Measurements from ENCODE around the gene C5. TPM values are rescaled to one million over a fixed set of nuclear protein-coding genes. Genes with fewer than 3 reads are reported as not detected.

The C5 gene
- total and polyA plus RNA-seq, 2 donors (not counting 1 experiment from before 2014, with no cell fraction given) = 1.9 to 7.3 TPM

DNA sequence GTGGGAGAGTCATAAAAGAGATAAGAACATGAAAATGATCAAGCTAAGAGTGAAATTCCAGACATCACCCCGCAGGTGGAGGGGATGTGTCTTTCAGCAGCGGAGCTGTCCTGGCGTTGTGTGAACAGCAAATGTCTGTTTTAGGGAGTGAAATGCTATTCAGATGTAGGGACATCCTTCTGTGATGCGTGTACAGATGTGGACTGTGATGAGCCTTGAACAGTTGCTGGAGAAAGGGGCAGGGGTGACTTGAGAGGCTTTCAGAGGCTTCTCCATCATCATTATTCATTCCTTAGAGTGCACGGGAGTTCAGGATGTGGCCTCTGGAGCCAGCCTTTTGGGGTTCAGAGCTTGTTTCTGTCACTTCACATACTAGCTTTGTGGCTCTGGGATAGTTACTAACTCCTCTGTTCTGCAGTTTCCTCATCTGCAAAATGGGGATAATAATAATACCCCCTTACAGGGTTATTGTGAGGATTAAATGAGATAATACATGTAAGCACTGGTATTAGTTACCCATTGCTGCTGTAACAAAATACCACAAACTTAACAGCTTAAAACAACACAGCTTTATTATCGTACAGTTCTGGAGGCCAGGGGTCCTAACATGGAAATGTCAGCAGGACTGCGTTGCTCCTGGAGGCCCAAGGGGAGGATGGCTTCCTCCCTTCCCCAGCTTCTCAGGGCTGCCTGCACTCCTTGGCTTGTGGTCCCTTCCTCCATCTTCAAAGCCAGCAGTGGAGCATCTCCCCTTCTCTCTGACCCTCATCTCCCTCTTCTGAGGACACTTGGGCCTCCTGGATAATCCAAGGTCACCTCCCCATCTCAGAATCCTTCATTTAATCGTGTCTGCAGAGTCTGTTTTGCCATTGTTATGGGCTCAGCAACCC, 132.8 kb downstream of the C5 start:
- Histone ChIP-seq H3K4me2 (ENCODE audit: extremely low read depth, insufficient read depth, low read length) (no peak overlapping the region), H3K27ac (ENCODE audit: insufficient read depth, low read length) (no peak overlapping the region), H4K20me1 (ENCODE audit: control insufficient read depth, extremely low read depth, insufficient read depth, low read length) (no peaks in the 10 kb centered on the region), H3K4me1 (ENCODE audit: control insufficient read depth, extremely low read depth, insufficient read depth, low read length) (peaks cover 6% of the 10 kb centered on the region), H3K9me3 (ENCODE audit: control insufficient read depth, insufficient read depth, low read depth, low read length) (no peaks in the 10 kb centered on the region), H3K4me3 (replicated peaks in 1 of 4; ENCODE audit: control extremely low read depth in 1 of 4, insufficient read depth in 1 of 4, low read depth in 3 of 4, low read length in 4 of 4) (no peak overlapping the region), H2AFZ (ENCODE audit: low read length) (no peak overlapping the region), H3K9ac (ENCODE audit: insufficient read depth, low read length) (no peak overlapping the region), H3K27me3 (ENCODE audit: control insufficient read depth, insufficient read depth, low read length) (no peaks in the 10 kb centered on the region), H3K79me2 (ENCODE audit: control insufficient read depth, insufficient read depth, low read length) (no peaks in the 10 kb centered on the region), H3K36me3 (ENCODE audit: control insufficient read depth, insufficient read depth, low read length) (no peaks in the 10 kb centered on the region)
- no peak for TF ChIP-seq EZH2 (IDR thresholded peaks at IDR 0.05; ENCODE audit: low read length, missing control alignments)
- TF ChIP-seq, protein P1, sequence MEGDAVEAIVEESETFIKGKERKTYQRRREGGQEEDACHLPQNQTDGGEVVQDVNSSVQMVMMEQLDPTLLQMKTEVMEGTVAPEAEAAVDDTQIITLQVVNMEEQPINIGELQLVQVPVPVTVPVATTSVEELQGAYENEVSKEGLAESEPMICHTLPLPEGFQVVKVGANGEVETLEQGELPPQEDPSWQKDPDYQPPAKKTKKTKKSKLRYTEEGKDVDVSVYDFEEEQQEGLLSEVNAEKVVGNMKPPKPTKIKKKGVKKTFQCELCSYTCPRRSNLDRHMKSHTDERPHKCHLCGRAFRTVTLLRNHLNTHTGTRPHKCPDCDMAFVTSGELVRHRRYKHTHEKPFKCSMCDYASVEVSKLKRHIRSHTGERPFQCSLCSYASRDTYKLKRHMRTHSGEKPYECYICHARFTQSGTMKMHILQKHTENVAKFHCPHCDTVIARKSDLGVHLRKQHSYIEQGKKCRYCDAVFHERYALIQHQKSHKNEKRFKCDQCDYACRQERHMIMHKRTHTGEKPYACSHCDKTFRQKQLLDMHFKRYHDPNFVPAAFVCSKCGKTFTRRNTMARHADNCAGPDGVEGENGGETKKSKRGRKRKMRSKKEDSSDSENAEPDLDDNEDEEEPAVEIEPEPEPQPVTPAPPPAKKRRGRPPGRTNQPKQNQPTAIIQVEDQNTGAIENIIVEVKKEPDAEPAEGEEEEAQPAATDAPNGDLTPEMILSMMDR (conservative IDR thresholded peaks at IDR 0.05 in 1 of 2, IDR thresholded peaks at IDR 0.05 in 1 of 2; ENCODE audit: low read depth in 1 of 2, low read length in 2 of 2) = no peak
- DNase-seq (ENCODE audit: low read depth in 2 of 2) = no peak

GRCh38 chr9:120916588-120916987, 133.5 kb downstream of the C5 start:
- H3K9me3 ChIP-seq (ENCODE audit: control insufficient read depth, insufficient read depth, low read depth, low read length) = no peaks in the 10 kb centered on the region
- H3K27me3 ChIP-seq (ENCODE audit: control insufficient read depth, insufficient read depth, low read length) = no peaks in the 10 kb centered on the region
- no peak overlapping the region for H3K27ac ChIP-seq (ENCODE audit: insufficient read depth, low read length)
- H3K36me3 ChIP-seq (ENCODE audit: control insufficient read depth, insufficient read depth, low read length) = no peaks in the 10 kb centered on the region
- H3K9ac ChIP-seq (ENCODE audit: insufficient read depth, low read length) = no peak overlapping the region
- H2AFZ ChIP-seq (ENCODE audit: low read length) = no peak overlapping the region
- H3K79me2 ChIP-seq (ENCODE audit: control insufficient read depth, insufficient read depth, low read length) = no peaks in the 10 kb centered on the region
- TF ChIP-seq EZH2 (IDR thresholded peaks at IDR 0.05; ENCODE audit: low read length, missing control alignments) = no peak
- TF ChIP-seq, protein P1 (conservative IDR thresholded peaks at IDR 0.05 in 1 of 2, IDR thresholded peaks at IDR 0.05 in 1 of 2; ENCODE audit: low read depth in 1 of 2, low read length in 2 of 2) = peak in 1 of 2 donors; percentile 37
- peak overlapping the region; percentile 18 for H3K4me2 ChIP-seq (ENCODE audit: extremely low read depth, insufficient read depth, low read length)
- DNase-seq (ENCODE audit: low read depth in 2 of 2) = peak in 1 of 2 donors; percentile 93
- H4K20me1 ChIP-seq (ENCODE audit: control insufficient read depth, extremely low read depth, insufficient read depth, low read length) = no peaks in the 10 kb centered on the region
- H3K4me3 ChIP-seq (replicated peaks in 1 of 4; ENCODE audit: control extremely low read depth in 1 of 4, insufficient read depth in 1 of 4, low read depth in 3 of 4, low read length in 4 of 4) = no peak overlapping the region
- peaks cover 6% of the 10 kb centered on the region for H3K4me1 ChIP-seq (ENCODE audit: control insufficient read depth, extremely low read depth, insufficient read depth, low read length)

DNA sequence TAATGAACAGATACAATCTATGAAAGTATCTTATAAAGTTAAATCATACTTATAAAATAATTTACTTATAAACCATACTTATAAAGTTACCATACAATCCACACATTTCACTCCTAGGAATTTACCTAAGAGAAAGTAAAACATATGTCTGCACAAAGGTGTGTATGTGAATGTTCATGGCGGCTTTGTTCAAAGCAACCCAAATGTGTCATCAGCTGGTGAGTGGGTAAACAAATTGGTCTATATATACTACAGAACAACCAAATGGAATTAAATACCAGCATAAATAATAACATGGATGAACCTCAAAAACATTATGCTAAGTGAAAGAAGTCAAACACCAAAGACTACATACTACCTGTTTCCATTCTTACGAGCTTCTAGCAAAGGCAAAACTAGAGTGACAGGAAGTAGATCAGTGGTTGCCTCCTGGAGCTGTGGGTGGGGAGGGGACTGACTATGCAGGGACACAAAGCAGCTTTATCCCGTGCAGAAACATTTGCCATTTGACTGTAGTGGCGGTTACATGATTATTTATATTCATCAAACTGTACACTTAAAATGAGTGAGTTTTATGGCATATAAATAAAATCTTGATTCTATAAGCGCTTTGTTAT, 134.1 kb downstream of the C5 start:
- no peak overlapping the region for H3K9ac ChIP-seq (ENCODE audit: insufficient read depth, low read length)
- H3K27ac ChIP-seq (ENCODE audit: insufficient read depth, low read length) = no peak overlapping the region

More for the DNA sequence above, 134.1 kb downstream of the C5 start:
- peaks cover 6% of the 10 kb centered on the region for H3K4me1 ChIP-seq (ENCODE audit: control insufficient read depth, extremely low read depth, insufficient read depth, low read length)
- no peaks in the 10 kb centered on the region for H3K27me3 ChIP-seq (ENCODE audit: control insufficient read depth, insufficient read depth, low read length)
- no peaks in the 10 kb centered on the region for H4K20me1 ChIP-seq (ENCODE audit: control insufficient read depth, extremely low read depth, insufficient read depth, low read length)
- no peaks in the 10 kb centered on the region for H3K9me3 ChIP-seq (ENCODE audit: control insufficient read depth, insufficient read depth, low read depth, low read length)
- no peak overlapping the region for H2AFZ ChIP-seq (ENCODE audit: low read length)
- no peak for DNase-seq (ENCODE audit: low read depth in 2 of 2)
- H3K79me2 ChIP-seq (ENCODE audit: control insufficient read depth, insufficient read depth, low read length) = no peaks in the 10 kb centered on the region
- H3K4me2 ChIP-seq (ENCODE audit: extremely low read depth, insufficient read depth, low read length) = no peak overlapping the region
- no peak overlapping the region for H3K4me3 ChIP-seq (replicated peaks in 1 of 4; ENCODE audit: control extremely low read depth in 1 of 4, insufficient read depth in 1 of 4, low read depth in 3 of 4, low read length in 4 of 4)
- H3K36me3 ChIP-seq (ENCODE audit: control insufficient read depth, insufficient read depth, low read length) = no peaks in the 10 kb centered on the region
- TF ChIP-seq, protein P1 (conservative IDR thresholded peaks at IDR 0.05 in 1 of 2, IDR thresholded peaks at IDR 0.05 in 1 of 2; ENCODE audit: low read depth in 1 of 2, low read length in 2 of 2) = no peak
- TF ChIP-seq EZH2 (IDR thresholded peaks at IDR 0.05; ENCODE audit: low read length, missing control alignments) = no peak

Data from fibroblast of lung (primary cell).